ENCODE data around the gene SCD5.

SCD5 gene

DNA sequence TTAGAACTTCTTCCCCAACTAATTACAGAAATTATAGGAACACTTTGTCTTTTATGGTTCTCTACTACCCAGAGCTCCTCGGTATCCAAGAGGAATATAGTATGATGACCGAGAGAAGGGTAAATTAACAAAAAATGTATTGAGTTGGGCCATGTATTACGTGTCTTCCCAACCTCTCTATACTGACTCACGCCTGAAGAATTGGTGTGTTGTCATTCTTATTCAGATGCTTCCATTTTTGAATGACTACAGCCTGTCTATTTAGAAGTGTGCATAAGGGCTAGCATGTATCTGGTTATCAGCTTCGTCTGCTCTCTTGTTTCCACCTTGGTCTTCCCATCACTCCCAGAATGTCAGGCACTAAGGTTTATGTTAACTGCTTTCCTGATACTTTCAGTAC is 24.5 kb upstream of the SCD5 start:
- peaks cover 28 to 86% of the 10 kb centered on the region in 2 experiments for H3K36me3 ChIP-seq (ENCODE audit: control insufficient read depth in 2 of 2, insufficient read depth in 1 of 2, low read length in 2 of 2)
- no peaks in the 10 kb centered on the region for H3K9me3 ChIP-seq (ENCODE audit: control insufficient read depth, insufficient read depth, low read depth, low read length)
- no peak overlapping the region for H3K27ac ChIP-seq (ENCODE audit: extremely low read depth, low read depth, low read length)
- no peaks in the 10 kb centered on the region for H3K4me1 ChIP-seq (ENCODE audit: control insufficient read depth, insufficient read depth, low read length)
- CTCF ChIA-PET = no interaction called here
- POLR2A ChIA-PET = no interaction called here
- no peak for TF ChIP-seq INSM2 (tag by site-specific recombination; IDR thresholded peaks at IDR 0.05)
- no peak for TF ChIP-seq YY1 (tag by site-specific recombination; IDR thresholded peaks at IDR 0.05)
- TF ChIP-seq, protein P1, sequence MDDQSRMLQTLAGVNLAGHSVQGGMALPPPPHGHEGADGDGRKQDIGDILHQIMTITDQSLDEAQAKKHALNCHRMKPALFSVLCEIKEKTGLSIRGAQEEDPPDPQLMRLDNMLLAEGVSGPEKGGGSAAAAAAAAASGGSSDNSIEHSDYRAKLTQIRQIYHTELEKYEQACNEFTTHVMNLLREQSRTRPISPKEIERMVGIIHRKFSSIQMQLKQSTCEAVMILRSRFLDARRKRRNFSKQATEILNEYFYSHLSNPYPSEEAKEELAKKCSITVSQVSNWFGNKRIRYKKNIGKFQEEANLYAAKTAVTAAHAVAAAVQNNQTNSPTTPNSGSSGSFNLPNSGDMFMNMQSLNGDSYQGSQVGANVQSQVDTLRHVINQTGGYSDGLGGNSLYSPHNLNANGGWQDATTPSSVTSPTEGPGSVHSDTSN (CRISPR knock-in tag; IDR thresholded peaks at IDR 0.05) = no peak
- no peak for TF ChIP-seq SETDB1 (IDR thresholded peaks at IDR 0.05; ENCODE audit: insufficient read length, low read length)
- no peak for TF ChIP-seq ZNF416 (tag by site-specific recombination; IDR thresholded peaks at IDR 0.05)
- TF ChIP-seq ZNF366 (tag by site-specific recombination; conservative IDR thresholded peaks at IDR 0.05) = no peak
- TF ChIP-seq ZNF341 (tag by site-specific recombination; IDR thresholded peaks at IDR 0.05; ENCODE audit: low read depth) = no peak
- TF ChIP-seq ZNF610 (tag by site-specific recombination; IDR thresholded peaks at IDR 0.05; ENCODE audit: borderline replicate concordance) = no peak
- TF ChIP-seq ZBTB21 (tag by site-specific recombination; IDR thresholded peaks at IDR 0.05) = no peak
- TF ChIP-seq SP3 (tag by site-specific recombination; IDR thresholded peaks at IDR 0.05) = no peak
- TF ChIP-seq, protein P2, sequence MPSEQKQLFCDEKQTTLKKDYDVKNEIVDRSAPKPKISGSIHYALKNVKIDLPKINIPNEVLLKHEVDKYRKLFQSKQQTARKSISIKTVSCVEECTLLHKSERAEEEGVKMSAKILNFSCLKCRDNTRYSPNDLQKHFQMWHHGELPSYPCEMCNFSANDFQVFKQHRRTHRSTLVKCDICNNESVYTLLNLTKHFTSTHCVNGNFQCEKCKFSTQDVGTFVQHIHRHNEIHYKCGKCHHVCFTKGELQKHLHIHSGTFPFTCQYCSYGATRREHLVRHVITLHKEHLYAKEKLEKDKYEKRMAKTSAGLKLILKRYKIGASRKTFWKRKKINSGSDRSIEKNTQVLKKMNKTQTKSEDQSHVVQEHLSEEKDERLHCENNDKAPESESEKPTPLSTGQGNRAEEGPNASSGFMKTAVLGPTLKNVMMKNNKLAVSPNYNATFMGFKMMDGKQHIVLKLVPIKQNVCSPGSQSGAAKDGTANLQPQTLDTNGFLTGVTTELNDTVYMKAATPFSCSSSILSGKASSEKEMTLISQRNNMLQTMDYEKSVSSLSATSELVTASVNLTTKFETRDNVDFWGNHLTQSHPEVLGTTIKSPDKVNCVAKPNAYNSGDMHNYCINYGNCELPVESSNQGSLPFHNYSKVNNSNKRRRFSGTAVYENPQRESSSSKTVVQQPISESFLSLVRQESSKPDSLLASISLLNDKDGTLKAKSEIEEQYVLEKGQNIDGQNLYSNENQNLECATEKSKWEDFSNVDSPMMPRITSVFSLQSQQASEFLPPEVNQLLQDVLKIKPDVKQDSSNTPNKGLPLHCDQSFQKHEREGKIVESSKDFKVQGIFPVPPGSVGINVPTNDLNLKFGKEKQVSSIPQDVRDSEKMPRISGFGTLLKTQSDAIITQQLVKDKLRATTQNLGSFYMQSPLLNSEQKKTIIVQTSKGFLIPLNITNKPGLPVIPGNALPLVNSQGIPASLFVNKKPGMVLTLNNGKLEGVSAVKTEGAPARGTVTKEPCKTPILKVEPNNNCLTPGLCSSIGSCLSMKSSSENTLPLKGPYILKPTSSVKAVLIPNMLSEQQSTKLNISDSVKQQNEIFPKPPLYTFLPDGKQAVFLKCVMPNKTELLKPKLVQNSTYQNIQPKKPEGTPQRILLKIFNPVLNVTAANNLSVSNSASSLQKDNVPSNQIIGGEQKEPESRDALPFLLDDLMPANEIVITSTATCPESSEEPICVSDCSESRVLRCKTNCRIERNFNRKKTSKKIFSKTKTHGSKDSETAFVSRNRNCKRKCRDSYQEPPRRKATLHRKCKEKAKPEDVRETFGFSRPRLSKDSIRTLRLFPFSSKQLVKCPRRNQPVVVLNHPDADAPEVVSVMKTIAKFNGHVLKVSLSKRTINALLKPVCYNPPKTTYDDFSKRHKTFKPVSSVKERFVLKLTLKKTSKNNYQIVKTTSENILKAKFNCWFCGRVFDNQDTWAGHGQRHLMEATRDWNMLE (tag by site-specific recombination; conservative IDR thresholded peaks at IDR 0.05; ENCODE audit: low read depth) = no peak
- no peak for TF ChIP-seq ZSCAN23 (tag by site-specific recombination; IDR thresholded peaks at IDR 0.05)
- TF ChIP-seq ZNF335 (tag by site-specific recombination; conservative IDR thresholded peaks at IDR 0.05) = no peak
- H3K4me3 ChIP-seq (ENCODE audit: low read depth, low read length) = no peak overlapping the region

DNA sequence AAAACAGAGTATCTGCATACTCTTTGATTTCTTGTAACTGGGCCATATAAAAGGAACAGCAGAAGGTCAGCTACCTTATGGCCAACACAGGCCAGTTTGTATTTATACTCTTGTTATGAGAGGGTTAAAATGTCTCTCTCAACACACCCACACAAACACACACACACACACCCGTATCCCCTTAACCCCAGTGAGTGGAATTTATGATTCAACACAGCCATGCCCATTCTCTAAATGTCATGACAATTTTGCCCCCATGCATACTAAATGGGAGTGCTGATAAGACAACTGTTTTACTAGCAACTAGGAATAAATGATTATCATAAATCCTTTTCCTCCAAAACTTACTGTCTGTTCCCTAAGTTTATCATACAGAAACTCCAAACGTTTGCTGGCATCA is 22.1 kb upstream of the SCD5 start:
- TF ChIP-seq, protein P1 (CRISPR knock-in tag; IDR thresholded peaks at IDR 0.05) = no peak
- TF ChIP-seq ZNF623 (tag by site-specific recombination; IDR thresholded peaks at IDR 0.05) = no peak
- no peak for TF ChIP-seq ZNF169 (tag by site-specific recombination; IDR thresholded peaks at IDR 0.05)
- TF ChIP-seq ZFHX2 (tag by site-specific recombination; conservative IDR thresholded peaks at IDR 0.05) = peak; percentile 58
- no peak overlapping the region for H3K27ac ChIP-seq (ENCODE audit: extremely low read depth, low read depth, low read length)
- ChIA-PET POLR2A (no interaction called here), CTCF (no interaction called here)
- no peaks in the 10 kb centered on the region for H3K9me3 ChIP-seq (ENCODE audit: control insufficient read depth, insufficient read depth, low read depth, low read length)
- H3K4me1 ChIP-seq (ENCODE audit: control insufficient read depth, insufficient read depth, low read length) = no peaks in the 10 kb centered on the region
- H3K36me3 ChIP-seq (ENCODE audit: control insufficient read depth in 2 of 2, insufficient read depth in 1 of 2, low read length in 2 of 2) = peaks cover 25 to 75% of the 10 kb centered on the region in 2 experiments
- no peak overlapping the region for H3K4me3 ChIP-seq (ENCODE audit: low read depth, low read length)
